Measurements from ENCODE around the gene SORL1. TPM values are rescaled to one million over a fixed set of nuclear protein-coding genes. Genes with fewer than 3 reads are reported as not detected.

The SORL1 gene
- total RNA-seq, 2 experiments from 2014 or later: 17.4 to 38.6 TPM

GRCh38 chr11:121451178-121451985 is 732 bp upstream of the SORL1 start:
- no peak for DNase-seq
- H3K27ac Mint-ChIP-seq: peak overlapping the region; percentile 80

GRCh38 chr11:121452609-121453150 is 566 bp downstream of the SORL1 start, which contains the start of gene SORL1-AS1:
TSS of gene SORL1-AS1 (minus strand) at chr11:121452967.
- ATAC-seq (peak; percentile 14), DNase-seq (peak; percentile 45)
- peaks cover 77% of the 10 kb centered on the region for H3K4me1 Mint-ChIP-seq
- H3K27ac Mint-ChIP-seq: peak within 1 kb of the TSS; percentile 80
- H3K4me3 Mint-ChIP-seq: peak within 1 kb of the TSS; percentile 81
- CTCF ChIA-PET: interaction anchor here (0.6 to 1.2 kb wide), 8 partner anchors 10 to 160 kb away, joined by 3 to 4 read pairs (median 3); partner anchors contain the start of gene SC5D
- no peaks in the 10 kb centered on the region for H3K36me3 Mint-ChIP-seq
- peaks cover 23% of the 10 kb centered on the region for H3K27me3 Mint-ChIP-seq
- no peaks in the 10 kb centered on the region for H3K9me3 Mint-ChIP-seq (ENCODE audit: low read depth)

More at GRCh38 chr11:121451178-121451985, 732 bp upstream of the SORL1 start:
- Mint-ChIP-seq H3K9me3 (ENCODE audit: low read depth) (no peaks in the 10 kb centered on the region), H3K36me3 (no peaks in the 10 kb centered on the region), H3K27me3 (peaks cover 23% of the 10 kb centered on the region), H3K4me1 (peaks cover 73% of the 10 kb centered on the region), H3K4me3 (peak overlapping the region; percentile 81)
- ATAC-seq: no peak
- CTCF ChIA-PET: interaction anchor here (0.8 to 2.1 kb wide), 12 partner anchors 8 to 140 kb away, joined by 3 to 8 read pairs (median 4); no protein-coding TSS in a partner anchor

- H3K27ac Mint-ChIP-seq: no peak overlapping the region
- ATAC-seq (no peak), DNase-seq (no peak)
- H3K27me3 Mint-ChIP-seq: peaks cover 23% of the 10 kb centered on the region
- peaks cover 77% of the 10 kb centered on the region for H3K4me1 Mint-ChIP-seq
- H3K4me3 Mint-ChIP-seq: peak overlapping the region; percentile 81
- CTCF ChIA-PET: no interaction called here
- no peaks in the 10 kb centered on the region for H3K9me3 Mint-ChIP-seq (ENCODE audit: low read depth)
- H3K36me3 Mint-ChIP-seq: no peaks in the 10 kb centered on the region
Measured at GRCh38 chr11:121453589-121454299, 1.6 kb downstream of the SORL1 start.

- Mint-ChIP-seq H3K27ac (peak overlapping the region; percentile 25), H3K4me3 (no peak overlapping the region), H3K36me3 (no peaks in the 10 kb centered on the region), H3K9me3 (ENCODE audit: low read depth) (no peaks in the 10 kb centered on the region), H3K4me1 (peaks cover 77% of the 10 kb centered on the region), H3K27me3 (peaks cover 23% of the 10 kb centered on the region)
- CTCF ChIA-PET: no interaction called here
- ATAC-seq: no peak
- no peak for DNase-seq
Measured at GRCh38 chr11:121455115-121455514, 3.0 kb downstream of the SORL1 start.

- ATAC-seq (no peak), DNase-seq (no peak)
- Mint-ChIP-seq H3K4me1 (peaks cover 74% of the 10 kb centered on the region), H3K36me3 (no peaks in the 10 kb centered on the region), H3K9me3 (ENCODE audit: low read depth) (no peaks in the 10 kb centered on the region), H3K4me3 (no peak overlapping the region), H3K27ac (peak overlapping the region; percentile 2), H3K27me3 (peaks cover 17% of the 10 kb centered on the region)
- CTCF ChIA-PET: interaction anchor here (0.8 to 1.8 kb wide), 3 partner anchors 9 to 12 kb away, joined by 3 to 5 read pairs (median 3); no protein-coding TSS in a partner anchor
Measured at GRCh38 chr11:121456151-121456550, 4.0 kb downstream of the SORL1 start.

- no peak for ATAC-seq
- CTCF ChIA-PET: interaction anchor here (0.8 to 1.8 kb wide), 4 partner anchors 9 to 134 kb away, joined by 3 to 5 read pairs (median 4); no protein-coding TSS in a partner anchor
- no peaks in the 10 kb centered on the region for H3K9me3 Mint-ChIP-seq (ENCODE audit: low read depth)
- no peak for DNase-seq
- peaks cover 73% of the 10 kb centered on the region for H3K4me1 Mint-ChIP-seq
- H3K27ac Mint-ChIP-seq: no peak overlapping the region
- no peaks in the 10 kb centered on the region for H3K36me3 Mint-ChIP-seq
- H3K4me3 Mint-ChIP-seq: no peak overlapping the region
- H3K27me3 Mint-ChIP-seq: peaks cover 14% of the 10 kb centered on the region
Measured at GRCh38 chr11:121456816-121457431, 4.8 kb downstream of the SORL1 start.

GRCh38 chr11:121458551-121458950 is 6.4 kb downstream of the SORL1 start:
- Mint-ChIP-seq H3K4me3 (no peak overlapping the region), H3K27ac (no peak overlapping the region), H3K27me3 (peaks cover 5% of the 10 kb centered on the region), H3K9me3 (ENCODE audit: low read depth) (no peaks in the 10 kb centered on the region), H3K4me1 (peaks cover 79% of the 10 kb centered on the region), H3K36me3 (no peaks in the 10 kb centered on the region)
- DNase-seq: no peak
- CTCF ChIA-PET: interaction anchor here (1.6 kb wide), 1 partner anchor 8 kb away, joined by 3 read pairs; no protein-coding TSS in a partner anchor
- no peak for ATAC-seq

GRCh38 chr11:121459413-121460017 is 7.4 kb downstream of the SORL1 start:
- Mint-ChIP-seq H3K4me3 (no peak overlapping the region), H3K36me3 (no peaks in the 10 kb centered on the region), H3K4me1 (peaks cover 79% of the 10 kb centered on the region), H3K27ac (no peak overlapping the region), H3K27me3 (peaks cover 4% of the 10 kb centered on the region), H3K9me3 (ENCODE audit: low read depth) (no peaks in the 10 kb centered on the region)
- CTCF ChIA-PET: interaction anchor here (1.6 kb wide), 1 partner anchor 9 kb away, joined by 3 read pairs; no protein-coding TSS in a partner anchor
- no peak for ATAC-seq
- DNase-seq: no peak

GRCh38 chr11:121460941-121461514 is 8.9 kb downstream of the SORL1 start:
- CTCF ChIA-PET: interaction anchor here (1.1 to 1.4 kb wide), 3 partner anchors 10 to 167 kb away, joined by 3 to 6 read pairs (median 3); no protein-coding TSS in a partner anchor
- H3K27ac Mint-ChIP-seq: peak overlapping the region; percentile 23

GRCh38 chr11:121461843-121462242 is 9.7 kb downstream of the SORL1 start:
- Mint-ChIP-seq H3K9me3 (ENCODE audit: low read depth) (no peaks in the 10 kb centered on the region), H3K36me3 (no peaks in the 10 kb centered on the region), H3K4me3 (no peak overlapping the region), H3K27me3 (no peaks in the 10 kb centered on the region), H3K27ac (no peak overlapping the region), H3K4me1 (peaks cover 85% of the 10 kb centered on the region)
- CTCF ChIA-PET: interaction anchor here (1.1 to 1.9 kb wide), 4 partner anchors 9 to 168 kb away, joined by 3 to 6 read pairs (median 4); partner anchors contain the start of gene SORL1-AS1
- DNase-seq (no peak), ATAC-seq (no peak)

More at GRCh38 chr11:121460941-121461514, 8.9 kb downstream of the SORL1 start:
- no peak overlapping the region for H3K4me3 Mint-ChIP-seq
- no peaks in the 10 kb centered on the region for H3K27me3 Mint-ChIP-seq
- DNase-seq: no peak
- ATAC-seq: no peak
- H3K9me3 Mint-ChIP-seq (ENCODE audit: low read depth): no peaks in the 10 kb centered on the region
- no peaks in the 10 kb centered on the region for H3K36me3 Mint-ChIP-seq
- peaks cover 83% of the 10 kb centered on the region for H3K4me1 Mint-ChIP-seq

GRCh38 chr11:121463689-121464335 is 11.7 kb downstream of the SORL1 start:
- Mint-ChIP-seq H3K36me3 (peaks cover 2% of the 10 kb centered on the region), H3K9me3 (ENCODE audit: low read depth) (no peaks in the 10 kb centered on the region), H3K4me3 (no peak overlapping the region), H3K27me3 (no peaks in the 10 kb centered on the region), H3K27ac (peak overlapping the region; percentile 91), H3K4me1 (peaks cover 88% of the 10 kb centered on the region)
- no peak for ATAC-seq
- no peak for DNase-seq
- CTCF ChIA-PET: interaction anchor here (1.2 to 2.0 kb wide), 2 partner anchors 13 to 19 kb away, joined by 3 to 11 read pairs; no protein-coding TSS in a partner anchor

Data from activated CD8-positive, alpha-beta memory T cell treated with anti-CD3 and anti-CD28 coated beads, Interleukin-2, amount 10 ng/mL, durations not matched to agents 7 days and 5 days (primary cell).